Measurements from ENCODE around the gene LRRC9. TPM values are rescaled to one million over a fixed set of nuclear protein-coding genes. Genes with fewer than 3 reads are reported as not detected.
A peak's percentile ranks its signal among the peaks of the same experiment; 100 is the strongest.

LRRC9 gene
- polyA plus RNA-seq, 1 experiment, result not detected

DNA sequence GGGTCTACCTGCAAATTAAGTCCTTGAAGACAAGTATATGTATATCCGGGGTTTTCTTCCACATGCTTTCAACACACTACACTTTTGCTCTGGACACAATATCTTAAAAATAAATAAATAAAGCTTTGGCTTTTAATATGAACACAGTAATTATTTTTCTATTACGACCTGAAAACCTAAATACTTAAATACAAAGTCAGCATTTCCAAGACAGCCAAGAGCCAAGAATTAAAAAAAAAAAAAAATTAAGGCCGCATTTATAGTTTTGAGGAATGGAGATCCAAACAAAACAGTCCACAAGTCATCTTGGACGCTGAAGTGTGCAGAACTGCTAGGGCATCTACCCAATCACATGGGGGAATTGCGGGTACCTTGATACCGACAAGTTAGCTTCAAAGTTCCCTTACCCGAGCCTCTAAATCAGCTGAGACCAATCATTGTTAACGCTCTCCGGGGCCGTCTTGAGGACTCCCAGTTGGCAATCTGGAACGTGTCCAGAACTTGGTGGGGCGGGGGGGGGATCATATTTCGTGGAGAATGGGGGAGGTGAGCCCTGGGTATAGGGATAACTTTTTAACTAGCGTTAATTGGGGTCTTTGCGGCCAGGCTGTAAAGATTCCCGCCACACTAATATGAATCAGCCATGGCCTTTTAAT is 171.0 kb downstream of the LRRC9 start:
- DNase-seq (ENCODE audit: low read depth, low spot score), result no peak
- peak overlapping the region; percentile 91 for H3K4me3 ChIP-seq (ENCODE audit: low read depth, low read length)
- H3K9me3 ChIP-seq (ENCODE audit: control insufficient read depth, insufficient read depth, low read length), result no peaks in the 10 kb centered on the region
- POLR2A ChIA-PET, result interaction anchor here (1.3 kb wide), 1 partner anchor 158 kb away, joined by 3 read pairs; the partner anchor contains the start of gene PPM1A
- TF ChIP-seq, protein P1, sequence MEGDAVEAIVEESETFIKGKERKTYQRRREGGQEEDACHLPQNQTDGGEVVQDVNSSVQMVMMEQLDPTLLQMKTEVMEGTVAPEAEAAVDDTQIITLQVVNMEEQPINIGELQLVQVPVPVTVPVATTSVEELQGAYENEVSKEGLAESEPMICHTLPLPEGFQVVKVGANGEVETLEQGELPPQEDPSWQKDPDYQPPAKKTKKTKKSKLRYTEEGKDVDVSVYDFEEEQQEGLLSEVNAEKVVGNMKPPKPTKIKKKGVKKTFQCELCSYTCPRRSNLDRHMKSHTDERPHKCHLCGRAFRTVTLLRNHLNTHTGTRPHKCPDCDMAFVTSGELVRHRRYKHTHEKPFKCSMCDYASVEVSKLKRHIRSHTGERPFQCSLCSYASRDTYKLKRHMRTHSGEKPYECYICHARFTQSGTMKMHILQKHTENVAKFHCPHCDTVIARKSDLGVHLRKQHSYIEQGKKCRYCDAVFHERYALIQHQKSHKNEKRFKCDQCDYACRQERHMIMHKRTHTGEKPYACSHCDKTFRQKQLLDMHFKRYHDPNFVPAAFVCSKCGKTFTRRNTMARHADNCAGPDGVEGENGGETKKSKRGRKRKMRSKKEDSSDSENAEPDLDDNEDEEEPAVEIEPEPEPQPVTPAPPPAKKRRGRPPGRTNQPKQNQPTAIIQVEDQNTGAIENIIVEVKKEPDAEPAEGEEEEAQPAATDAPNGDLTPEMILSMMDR (IDR thresholded peaks at IDR 0.05; ENCODE audit: low read depth, low read length), result no peak
- H3K27me3 ChIP-seq (ENCODE audit: control insufficient read depth, insufficient read depth, low read length), result no peaks in the 10 kb centered on the region
- peak overlapping the region; percentile 98 for H3K27ac ChIP-seq (ENCODE audit: low read depth, low read length)
- CTCF ChIA-PET, result interaction anchor here (0.5 to 1.8 kb wide), 7 partner anchors 26 to 812 kb away, joined by 3 to 7 read pairs (median 4); partner anchors contain the start of gene DHRS7

GRCh38 chr14:60091550-60092525 is 171.9 kb downstream of the LRRC9 start, which contains the start of gene PCNX4:
Gene PCNX4, plus strand, starts transcription at chr14:60091923. Its CDS starts 15,716 bp downstream, at chr14:60107639.
- peak; percentile 96 for DNase-seq (ENCODE audit: low read depth, low spot score)
- TF ChIP-seq, protein P1 (IDR thresholded peaks at IDR 0.05; ENCODE audit: low read depth, low read length), result no peak
- ChIA-PET POLR2A (interaction anchor here (0.6 to 1.4 kb wide), 5 partner anchors 10 to 609 kb away, joined by 3 to 8 read pairs (median 4); partner anchors contain the start of genes DHRS7 and PPM1A), CTCF (interaction anchor here (0.7 kb wide), 1 partner anchor 813 kb away, joined by 3 read pairs; no protein-coding TSS in a partner anchor)
- H3K9me3 ChIP-seq (ENCODE audit: control insufficient read depth, insufficient read depth, low read length), result no peaks in the 10 kb centered on the region
- H3K27ac ChIP-seq (ENCODE audit: low read depth, low read length), result peak within 1 kb of the TSS; percentile 98
- H3K27me3 ChIP-seq (ENCODE audit: control insufficient read depth, insufficient read depth, low read length), result no peaks in the 10 kb centered on the region
- H3K4me3 ChIP-seq (ENCODE audit: low read depth, low read length), result peak within 1 kb of the TSS; percentile 91

DNA sequence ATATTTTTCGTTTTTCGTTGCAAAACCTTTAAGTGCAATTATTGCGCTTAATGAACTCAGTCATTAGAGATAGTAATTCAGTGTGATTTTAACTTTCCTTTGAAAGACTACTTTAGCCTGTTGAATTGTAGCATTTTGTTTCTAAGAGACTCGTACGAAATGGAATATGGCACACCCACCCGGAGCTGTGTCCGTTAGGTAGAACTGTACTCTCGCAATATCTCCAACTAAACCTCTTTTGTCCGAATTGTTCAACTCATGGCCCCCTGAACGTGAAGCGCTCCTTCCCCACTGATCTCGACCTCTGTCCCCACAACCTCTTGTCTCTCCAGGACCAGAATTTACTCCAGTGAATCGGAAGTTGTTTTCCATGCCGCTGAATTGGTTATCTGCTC is 172.6 kb downstream of the LRRC9 start:
- H3K4me3 ChIP-seq (ENCODE audit: low read depth, low read length), result peak overlapping the region; percentile 91
- H3K27ac ChIP-seq (ENCODE audit: low read depth, low read length), result peak overlapping the region; percentile 98
- ChIA-PET CTCF (interaction anchor here (1.0 kb wide), 2 partner anchors 73 to 128 kb away, joined by 3 to 6 read pairs; partner anchors contain the start of gene DHRS7), POLR2A (interaction anchor here (0.5 to 1.4 kb wide), 6 partner anchors 9 to 1195 kb away, joined by 3 to 9 read pairs (median 4); partner anchors contain the start of genes DHRS7 and PPM1A)
- TF ChIP-seq, protein P1 (IDR thresholded peaks at IDR 0.05; ENCODE audit: low read depth, low read length), result no peak
- no peaks in the 10 kb centered on the region for H3K9me3 ChIP-seq (ENCODE audit: control insufficient read depth, insufficient read depth, low read length)
- H3K27me3 ChIP-seq (ENCODE audit: control insufficient read depth, insufficient read depth, low read length), result no peaks in the 10 kb centered on the region
- no peak for DNase-seq (ENCODE audit: low read depth, low spot score)

GRCh38 chr14:60093080-60093479 is 173.1 kb downstream of the LRRC9 start:
- Histone ChIP-seq H3K9me3 (ENCODE audit: control insufficient read depth, insufficient read depth, low read length) (no peaks in the 10 kb centered on the region), H3K27me3 (ENCODE audit: control insufficient read depth, insufficient read depth, low read length) (no peaks in the 10 kb centered on the region), H3K4me3 (ENCODE audit: low read depth, low read length) (peak overlapping the region; percentile 91), H3K27ac (ENCODE audit: low read depth, low read length) (peak overlapping the region; percentile 98)
- ChIA-PET POLR2A (interaction anchor here (0.5 to 1.4 kb wide), 2 partner anchors 9 to 1194 kb away, joined by 3 to 9 read pairs; no protein-coding TSS in a partner anchor), CTCF (interaction anchor here (1.0 kb wide), 2 partner anchors 72 to 128 kb away, joined by 3 to 6 read pairs; partner anchors contain the start of gene DHRS7)
- DNase-seq (ENCODE audit: low read depth, low spot score), result no peak
- TF ChIP-seq, protein P1 (IDR thresholded peaks at IDR 0.05; ENCODE audit: low read depth, low read length), result no peak

Data from AG04450 (cell line).